Fibroblast of mammary gland (primary cell): ENCODE results near the gene KPNA1.
A peak's percentile ranks its signal among the peaks of the same experiment; 100 is the strongest.

Experiments
- DNase-seq: peaks from one replicate; pipeline ENCODE4 v3.0.0-alpha.2; 2010; ENCODE audit warnings: low read depth
- H3K4me3 ChIP-seq: 2 replicates; pipeline ENCODE4 v1.5.1; 2011; ENCODE audit warnings: low read depth, mild to moderate bottlenecking, low read length, moderate library complexity; ENCODE audit not compliant: control insufficient read depth
- TF ChIP-seq, protein P1 (sequence below): conservative IDR thresholded peaks from 2 replicates; pipeline ENCODE4 v1.5.1; 2011; ENCODE audit warnings: low read depth, low read length, inconsistent platforms; ENCODE audit not compliant: control insufficient read depth, insufficient read depth

The KPNA1 gene

DNA sequence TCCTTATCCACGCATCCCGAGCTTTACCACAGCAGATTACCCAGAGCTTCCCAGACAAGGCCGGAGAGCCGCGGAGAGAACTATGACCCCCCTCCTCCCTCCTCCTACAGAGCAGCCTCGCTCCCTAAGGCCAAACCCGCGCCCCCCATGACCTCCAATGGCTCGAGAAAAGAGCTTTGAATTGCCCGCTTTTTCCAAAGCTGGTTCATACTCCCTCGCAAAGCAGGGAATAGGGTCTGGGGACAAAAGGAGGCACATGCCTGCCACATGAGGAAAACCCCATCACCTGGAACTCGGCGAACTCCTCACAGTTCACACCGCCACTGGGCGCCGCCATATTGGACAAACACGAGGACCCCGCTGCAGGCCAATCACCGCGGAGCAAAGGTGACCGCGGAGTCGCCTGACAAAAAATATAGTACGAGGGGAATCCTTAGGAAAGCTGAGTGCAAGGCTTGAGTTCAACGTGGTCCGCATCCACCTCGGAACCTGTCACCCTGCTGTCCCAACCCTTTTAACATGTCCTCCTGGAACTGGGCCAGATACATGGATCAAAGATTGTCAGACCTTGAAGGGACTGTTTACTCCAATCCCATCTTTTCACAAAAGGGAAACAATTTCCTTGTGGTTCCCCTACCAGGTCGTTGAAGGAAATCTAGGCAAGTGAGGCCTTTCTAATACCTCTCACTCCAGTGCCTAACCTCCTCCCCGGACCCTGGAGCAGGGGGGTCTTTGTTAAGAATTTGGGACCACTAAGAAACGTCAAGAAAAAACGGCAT, 131.7 kb downstream of the KPNA1 start, which contains the start of gene MIX23:
Gene MIX23 (minus strand): TSS at position 344 of the 779 bp plus-strand sequence. CDS start 7 bp downstream, at position 337.
- DNase-seq: peak; percentile 77
- H3K4me3 ChIP-seq: peak within 1 kb of the TSS; percentile 84
- TF ChIP-seq, protein P1, sequence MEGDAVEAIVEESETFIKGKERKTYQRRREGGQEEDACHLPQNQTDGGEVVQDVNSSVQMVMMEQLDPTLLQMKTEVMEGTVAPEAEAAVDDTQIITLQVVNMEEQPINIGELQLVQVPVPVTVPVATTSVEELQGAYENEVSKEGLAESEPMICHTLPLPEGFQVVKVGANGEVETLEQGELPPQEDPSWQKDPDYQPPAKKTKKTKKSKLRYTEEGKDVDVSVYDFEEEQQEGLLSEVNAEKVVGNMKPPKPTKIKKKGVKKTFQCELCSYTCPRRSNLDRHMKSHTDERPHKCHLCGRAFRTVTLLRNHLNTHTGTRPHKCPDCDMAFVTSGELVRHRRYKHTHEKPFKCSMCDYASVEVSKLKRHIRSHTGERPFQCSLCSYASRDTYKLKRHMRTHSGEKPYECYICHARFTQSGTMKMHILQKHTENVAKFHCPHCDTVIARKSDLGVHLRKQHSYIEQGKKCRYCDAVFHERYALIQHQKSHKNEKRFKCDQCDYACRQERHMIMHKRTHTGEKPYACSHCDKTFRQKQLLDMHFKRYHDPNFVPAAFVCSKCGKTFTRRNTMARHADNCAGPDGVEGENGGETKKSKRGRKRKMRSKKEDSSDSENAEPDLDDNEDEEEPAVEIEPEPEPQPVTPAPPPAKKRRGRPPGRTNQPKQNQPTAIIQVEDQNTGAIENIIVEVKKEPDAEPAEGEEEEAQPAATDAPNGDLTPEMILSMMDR: no peak

DNA sequence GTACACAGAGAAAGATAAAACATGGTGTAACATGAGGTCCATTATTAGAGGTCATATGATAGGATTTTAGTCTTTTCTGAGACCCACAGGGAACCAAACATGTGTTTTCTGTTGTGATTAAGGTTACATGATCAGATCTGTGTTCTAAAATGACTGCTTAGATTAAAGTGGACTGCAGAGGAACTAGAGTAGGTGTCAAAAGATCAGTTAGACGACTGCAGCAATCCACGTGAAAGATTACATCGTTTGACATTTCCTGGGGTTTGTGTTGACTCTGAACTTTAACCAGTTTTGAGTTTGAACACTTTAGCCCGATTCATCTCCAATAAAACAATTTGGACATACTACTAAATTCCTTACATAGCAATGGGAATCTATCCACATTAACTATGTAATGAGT, 136.8 kb downstream of the KPNA1 start:
- H3K4me3 ChIP-seq: no peak overlapping the region
- no peak for DNase-seq
- TF ChIP-seq, protein P1: no peak

DNA sequence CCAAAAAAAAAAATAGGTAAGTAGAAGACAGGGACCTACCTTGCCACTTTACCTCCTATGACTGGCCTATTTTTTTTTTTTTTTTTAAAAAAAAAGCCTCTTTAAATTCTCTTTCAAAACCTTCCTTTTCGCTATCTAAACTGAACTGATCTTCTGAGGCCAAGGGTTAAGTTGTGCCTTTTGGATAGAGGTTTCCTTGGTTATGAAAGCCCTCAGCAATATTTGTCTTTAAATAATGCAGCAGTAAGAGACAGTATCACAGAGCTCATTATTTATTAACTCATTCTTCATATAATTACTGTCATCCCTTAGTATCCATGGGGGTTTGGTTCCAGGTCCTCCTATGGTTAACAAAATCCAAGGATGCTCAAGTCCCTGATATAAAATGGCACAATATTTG, 140.7 kb downstream of the KPNA1 start:
- no peak overlapping the region for H3K4me3 ChIP-seq
- DNase-seq: no peak
- TF ChIP-seq, protein P1: no peak
